GM12878 (cell line): ENCODE results near the gene TNFRSF1A.

Experiments used
- ATF7 ChIP-seq: fragments of 450-650 bp; IDR thresholded peaks from 2 replicates; pipeline ENCODE4 v1.6.1; 2016; ENCODE audit warnings: low read depth, mild to moderate bottlenecking
- CTCF ChIP-seq, 3 experiments: IDR thresholded peaks in 2 of 3; conservative IDR thresholded peaks in 1 of 3; 2 replicates each; pipeline ENCODE4 v1.5.1; 2011; ENCODE audit warnings: low read depth in 3 of 3, low read length in 3 of 3, mild to moderate bottlenecking in 3 of 3, control low read depth in 2 of 3, moderate library complexity in 2 of 3, inconsistent platforms in 1 of 3, mixed read lengths in 1 of 3; ENCODE audit not compliant: control insufficient read depth in 2 of 3, insufficient read depth in 1 of 3; ENCODE audit errors: extremely low read depth in 1 of 3
- E2F4 ChIP-seq: IDR thresholded peaks from 2 replicates; pipeline ENCODE4 v1.6.1; 2012; ENCODE audit warnings: low read depth, low read length, improper control_type of control experiment
- E2F8 ChIP-seq: fragments of 450-650 bp; IDR thresholded peaks from 2 replicates; pipeline ENCODE4 v1.6.1; 2018; ENCODE audit warnings: mild to moderate bottlenecking, low read depth, moderate library complexity; ENCODE audit not compliant: partially characterized antibody
- E4F1 ChIP-seq: fragments of 450-650 bp; IDR thresholded peaks from 2 replicates; pipeline ENCODE4 v1.6.1; 2018; ENCODE audit warnings: borderline replicate concordance, mild to moderate bottlenecking; ENCODE audit not compliant: partially characterized antibody
- EP300 ChIP-seq, 2 experiments: fragments of 150-350 bp in 1 of 2; IDR thresholded peaks; 2 replicates each; pipeline ENCODE4 v1.6.1; 2011 to 2012; ENCODE audit warnings: low read depth in 2 of 2, low read length in 2 of 2, borderline replicate concordance in 1 of 2, improper control_type of control experiment in 1 of 2, inconsistent platforms in 1 of 2; ENCODE audit not compliant: control insufficient read depth in 1 of 2
- JUNB ChIP-seq: IDR thresholded peaks from 2 replicates; pipeline ENCODE4 v1.6.1; 2016; ENCODE audit warnings: antibody characterized with exemption, mild to moderate bottlenecking
- MXI1 ChIP-seq: fragments of 150-350 bp; IDR thresholded peaks from 2 replicates; pipeline ENCODE4 v1.6.1; 2011; ENCODE audit warnings: low read depth, mild to moderate bottlenecking, inconsistent platforms, low read length, improper control_type of control experiment
- NR2C2 ChIP-seq: IDR thresholded peaks from 2 replicates; pipeline ENCODE4 v1.6.1; 2011; ENCODE audit warnings: borderline replicate concordance, low read depth; ENCODE audit not compliant: control insufficient read depth, insufficient read length
- PML ChIP-seq: IDR thresholded peaks from 2 replicates; pipeline ENCODE4 v1.6.1; 2012; ENCODE audit warnings: low read length, inconsistent platforms
- RAD21 ChIP-seq: IDR thresholded peaks from 2 replicates; pipeline ENCODE4 v1.6.1; 2011; ENCODE audit warnings: mild to moderate bottlenecking, low read depth, low read length, moderate library complexity; ENCODE audit not compliant: insufficient read depth
- RCOR1 ChIP-seq: conservative IDR thresholded peaks from 2 replicates; pipeline ENCODE4 v1.6.1; 2012; ENCODE audit warnings: low read depth, low read length, improper control_type of control experiment

- TF ChIP-seq CTCF (IDR thresholded peaks at IDR 0.05 in 2 of 3, conservative IDR thresholded peaks at IDR 0.05 in 1 of 3; ENCODE audit: control insufficient read depth in 2 of 3, extremely low read depth in 1 of 3, insufficient read depth in 1 of 3, low read depth in 3 of 3, low read length in 3 of 3) (no peak), MXI1 (no peak), EP300 (IDR thresholded peaks at IDR 0.05; ENCODE audit: borderline replicate concordance in 1 of 2, control insufficient read depth in 1 of 2, low read depth in 2 of 2, low read length in 2 of 2) (no peak), NR2C2 (no peak), E2F4 (no peak), ATF7 (no peak), RCOR1 (no peak), JUNB (no peak), E4F1 (no peak), PML (no peak), E2F8 (no peak), RAD21 (no peak)
These were observed 35.2 kb upstream of the TNFRSF1A start for GRCh38 chr12:6376870-6377666.
